Measurements from ENCODE around the gene BTF3. TPM values are rescaled to one million over a fixed set of nuclear protein-coding genes. Genes with fewer than 3 reads are reported as not detected.

Gene BTF3
- total RNA-seq, 1 experiment from 2014 or later = 861 TPM

- Histone ChIP-seq H3K4ac (ENCODE audit: low read depth, low read length) (no peak overlapping the region), H4K5ac (ENCODE audit: insufficient read length, low read depth, low read length) (no peak overlapping the region), H4K20me1 (ENCODE audit: control insufficient read depth, insufficient read depth, insufficient read length) (no peaks in the 10 kb centered on the region), H3K4me1 (ENCODE audit: insufficient read depth, low read length) (no peaks in the 10 kb centered on the region; the same call in 1 of the 2 replicates), H3K79me1 (ENCODE audit: insufficient read depth, low read depth, low read length, poor library complexity, severe bottlenecking) (no peaks in the 10 kb centered on the region), H2AK5ac (ENCODE audit: insufficient read length, low read length) (no peak overlapping the region), H3K79me2 (ENCODE audit: insufficient read depth, low read length) (no peaks in the 10 kb centered on the region), H3K4me2 (ENCODE audit: insufficient read depth, insufficient read length, low read length) (no peak overlapping the region), H4K91ac (ENCODE audit: insufficient read length, low read depth, low read length) (no peak overlapping the region), H3K14ac (ENCODE audit: insufficient read depth, low read length) (no peak overlapping the region), H3K18ac (ENCODE audit: insufficient read length, low read depth, low read length) (no peak overlapping the region), H3K56ac (ENCODE audit: insufficient read length, low read depth, low read length) (no peak overlapping the region), H2AFZ (ENCODE audit: low read length) (no peak overlapping the region), H3K27me3 (ENCODE audit: insufficient read depth, low read length) (peaks cover 66% of the 10 kb centered on the region), H2BK20ac (ENCODE audit: low read depth, low read length, poor library complexity, severe bottlenecking) (no peak overlapping the region), H3K23me2 (ENCODE audit: insufficient read length, low read depth, low read length, poor library complexity, severe bottlenecking) (peaks cover 17% of the 10 kb centered on the region), H2BK120ac (ENCODE audit: low read depth, low read length, poor library complexity, severe bottlenecking) (no peak overlapping the region), H2BK12ac (ENCODE audit: insufficient read length, low read depth, low read length) (no peak overlapping the region), H3K9me3 (ENCODE audit: control insufficient read depth, low read depth, low read length) (no peaks in the 10 kb centered on the region), H3T11ph (ENCODE audit: low read length) (no peak overlapping the region), H3K27ac (ENCODE audit: insufficient read length, low read depth, low read length) (no peak overlapping the region), H3K23ac (ENCODE audit: insufficient read length, low read depth, low read length) (no peak overlapping the region), H2BK5ac (ENCODE audit: insufficient read length, low read length) (no peak overlapping the region), H3K9ac (ENCODE audit: extremely low read depth, insufficient read length, low read length) (no peak overlapping the region), H4K8ac (replicated peaks; ENCODE audit: insufficient read length, low read depth, low read length) (no peak overlapping the region), H2BK15ac (ENCODE audit: low read depth, low read length) (no peak overlapping the region)
- peaks cover 0 to 8% of the 10 kb centered on the region in 2 experiments; a peak in 1 of 5 replicates for H3K9me3 Mint-ChIP-seq
- no peak overlapping the region for H3K4me3 Mint-ChIP-seq
- H3K27ac Mint-ChIP-seq = no peak overlapping the region
- no peak for DNase-seq
- whole genome bisulfite sequencing (ENCODE audit: extremely low coverage, insufficient read length, low lambda C conversion rate) = no CpG with 5 or more reads among the region's 7 CpGs
- peaks cover 0 to 3% (median 0%) of the 10 kb centered on the region in 3 experiments; a peak in 2 of 7 replicates for H3K36me3 Mint-ChIP-seq (ENCODE audit: insufficient read depth in 1 of 3, low read depth in 3 of 3)
- peaks cover 21 to 32% of the 10 kb centered on the region in 2 experiments for H3K4me1 Mint-ChIP-seq
- H3K27me3 Mint-ChIP-seq (ENCODE audit: low read depth) = peaks cover 84% of the 10 kb centered on the region
- TF ChIP-seq CTCF (conservative IDR thresholded peaks at IDR 0.05) = no peak
Measured at GRCh38 chr5:73450137-73450536, 48.1 kb upstream of the BTF3 start.

Data from H9 (cell line).